Lung (tissue), 12 donors: ENCODE data around the gene DIPK1A. TPM values are rescaled to one million over a fixed set of nuclear protein-coding genes. Genes with fewer than 3 reads are reported as not detected.
A peak's percentile ranks its signal among the peaks of the same experiment; 100 is the strongest.

Experiments used
- ATAC-seq: fragments of 200-7000 bp; cut with Tn5 transposase; one replicate; pipeline ENCODE4 v1.9.1; 2020; ENCODE audit warnings: moderate number of reproducible peaks; ENCODE audit not compliant: insufficient read depth, low FRiP score
- DNase-seq, 3 donors: peaks; one replicate each; pipeline ENCODE4 v3.0.0-alpha.2; 2013 to 2017
- H3K27ac ChIP-seq, 2 donors: one replicate each; pipeline ENCODE4 v1.5.1; 2013; ENCODE audit warnings: mild to moderate bottlenecking in 2 of 2, moderate library complexity in 2 of 2, control low read depth in 1 of 2, inconsistent platforms in 1 of 2, low read depth in 1 of 2, low read length in 1 of 2
- H3K27me3 ChIP-seq, 3 donors: one replicate each; pipeline ENCODE4 v1.5.1; 2013; ENCODE audit warnings: low read length in 2 of 3; ENCODE audit not compliant: control insufficient read depth in 3 of 3, insufficient read depth in 3 of 3
- H3K36me3 ChIP-seq, 4 donors: one replicate each; pipeline ENCODE4 v1.5.1; 2013; ENCODE audit warnings: low read length in 4 of 4, mild to moderate bottlenecking in 1 of 4, moderate library complexity in 1 of 4; ENCODE audit not compliant: control insufficient read depth in 4 of 4, insufficient read depth in 4 of 4
- H3K4me1 ChIP-seq, 5 donors: one replicate each; pipeline ENCODE4 v1.5.1; 2013; ENCODE audit warnings: low read length in 5 of 5, mild to moderate bottlenecking in 2 of 5, moderate library complexity in 1 of 5; ENCODE audit not compliant: control insufficient read depth in 5 of 5, insufficient read depth in 5 of 5
- H3K4me3 ChIP-seq: one replicate; pipeline ENCODE4 v1.5.1; 2013; ENCODE audit warnings: mild to moderate bottlenecking, control low read depth, moderate library complexity
- H3K9ac ChIP-seq, 2 donors: one replicate each; pipeline ENCODE4 v1.5.1; 2013; ENCODE audit warnings: low read length in 2 of 2, control low read depth in 1 of 2; ENCODE audit not compliant: insufficient read depth in 1 of 2
- H3K9me3 ChIP-seq, 4 donors: one replicate each; pipeline ENCODE4 v1.5.1; 2013; ENCODE audit warnings: low read length in 3 of 4, mild to moderate bottlenecking in 1 of 4, moderate library complexity in 1 of 4; ENCODE audit not compliant: control insufficient read depth in 4 of 4, insufficient read depth in 3 of 4
- CTCF ChIP-seq: IDR thresholded peaks from 2 replicates; pipeline ENCODE4 v1.5.1; 2012; ENCODE audit warnings: mild to moderate bottlenecking; ENCODE audit errors: control extremely low read depth, extremely low read depth
- WGBS, 2 donors: extraction: QIAGEN DNeasy Blood & Tissue Kit; methylation state at CpG; one replicate each; pipeline ENCODE4 v1.1.7; 2013; 5-methylcytosine and 5-hydroxymethylcytosine counted together
- polyA plus RNA-seq, 2 donors: library from polyadenylated mRNA; stranded (reverse); fragments of 200-250 nt; gene quantifications; one replicate each; pipeline ENCODE4 v1.2.1, GENCODE V29; 2013
- total RNA-seq, 2 donors: library from RNA; depleted of rRNA in 1 of 2; stranded (reverse); fragments of >200 nt in 1 of 2; gene quantifications; one replicate each; pipeline ENCODE4 v1.2.1, GENCODE V29; 2014 to 2021
- donor health status: control.
- donor health status: control.
- donor health status: Bipolar disorder and iron deficiency.
- donor health status: healthy.
- donor health status: DM: yes; HTN: yes; CAD: no.

The DIPK1A gene
- total and polyA plus RNA-seq, 4 donors: 2.3 to 8.0 (median 4.1) TPM

GRCh38 chr1:92913093-92913819 lies 48.0 kb downstream of the DIPK1A start:
- 84 to 95% methylated on average over 3 of the region's 3 CpGs for WGBS, 2 donors
- DNase-seq (no peak), ATAC-seq (no peak)
- no peak overlapping the region for H3K27ac ChIP-seq
- no peaks in the 10 kb centered on the region for H3K27me3 ChIP-seq
- TF ChIP-seq CTCF: no peak
- H3K4me3 ChIP-seq: no peak overlapping the region
- no peaks in the 10 kb centered on the region for H3K9me3 ChIP-seq
- peaks cover 0 to 13% (median 0%) of the 10 kb centered on the region in 5 donors for H3K4me1 ChIP-seq
- no peak overlapping the region for H3K9ac ChIP-seq
- no peaks in the 10 kb centered on the region for H3K36me3 ChIP-seq

- Histone ChIP-seq H3K4me1 (peaks cover 0 to 3% (median 0%) of the 10 kb centered on the region in 5 donors), H3K36me3 (no peaks in the 10 kb centered on the region), H3K27ac (no peak overlapping the region), H3K9me3 (no peaks in the 10 kb centered on the region), H3K27me3 (no peaks in the 10 kb centered on the region), H3K9ac (no peak overlapping the region), H3K4me3 (no peak overlapping the region)
- 68 to 82% methylated on average over 4 of the region's 4 CpGs for WGBS, 2 donors
- no peak for DNase-seq
- no peak for TF ChIP-seq CTCF
- no peak for ATAC-seq
Observed at GRCh38 chr1:92910081-92910480, 51.2 kb downstream of the DIPK1A start.

GRCh38 chr1:92909321-92909720 lies 51.9 kb downstream of the DIPK1A start:
- TF ChIP-seq CTCF: no peak
- WGBS, 2 donors: 88 to 95% methylated on average over 3 of the region's 3 CpGs
- no peak overlapping the region for H3K27ac ChIP-seq
- H3K36me3 ChIP-seq: no peaks in the 10 kb centered on the region
- H3K4me1 ChIP-seq: peaks cover 0 to 3% (median 0%) of the 10 kb centered on the region in 5 donors
- no peak overlapping the region for H3K4me3 ChIP-seq
- no peaks in the 10 kb centered on the region for H3K27me3 ChIP-seq
- ATAC-seq: no peak
- H3K9me3 ChIP-seq: no peaks in the 10 kb centered on the region
- DNase-seq: peak in 1 of 3 donors; percentile 17
- no peak overlapping the region for H3K9ac ChIP-seq
